ENCODE results near the gene HOXD12.

The HOXD12 gene

GRCh38 chr2:176099728-176100546 is at the start of gene HOXD12:
HOXD12 (plus strand) TSS chr2:176099795; CDS start chr2:176099802, 7 bp downstream.
- no peak for DNase-seq (ENCODE audit: low read depth, low spot score)

- DNase-seq (ENCODE audit: low read depth, low spot score): no peak
These were observed 43.2 kb upstream of the HOXD12 start for GRCh38 chr2:176056406-176056805.

- DNase-seq (ENCODE audit: low read depth, low spot score): no peak
These were observed 35.6 kb upstream of the HOXD12 start for GRCh38 chr2:176063958-176064357.

GRCh38 chr2:176066645-176067588 is 32.7 kb upstream of the HOXD12 start:
- DNase-seq (ENCODE audit: low read depth, low spot score): no peak

GRCh38 chr2:176067589-176068418 is 31.8 kb upstream of the HOXD12 start:
- DNase-seq (ENCODE audit: low read depth, low spot score): no peak

GRCh38 chr2:176068419-176068832 is 31.2 kb upstream of the HOXD12 start:
- DNase-seq (ENCODE audit: low read depth, low spot score): no peak

- DNase-seq (ENCODE audit: low read depth, low spot score): no peak
These were observed 28.0 kb upstream of the HOXD12 start for GRCh38 chr2:176071330-176072291.

GRCh38 chr2:176072292-176072669 is 27.3 kb upstream of the HOXD12 start:
- no peak for DNase-seq (ENCODE audit: low read depth, low spot score)

- no peak for DNase-seq (ENCODE audit: low read depth, low spot score)
These were observed 26.4 kb upstream of the HOXD12 start for GRCh38 chr2:176072951-176073904.

GRCh38 chr2:176074919-176075425 is 24.6 kb upstream of the HOXD12 start:
- no peak for DNase-seq (ENCODE audit: low read depth, low spot score)

- DNase-seq (ENCODE audit: low read depth, low spot score): no peak
These were observed 24.1 kb upstream of the HOXD12 start for GRCh38 chr2:176075481-176075880.

- DNase-seq (ENCODE audit: low read depth, low spot score): no peak
These were observed 23.5 kb upstream of the HOXD12 start for GRCh38 chr2:176076063-176076462.

GRCh38 chr2:176076796-176077195 is 22.8 kb upstream of the HOXD12 start:
- DNase-seq (ENCODE audit: low read depth, low spot score): no peak

GRCh38 chr2:176078541-176079284 is 20.9 kb upstream of the HOXD12 start:
- no peak for DNase-seq (ENCODE audit: low read depth, low spot score)

GRCh38 chr2:176079285-176079830 is 20.2 kb upstream of the HOXD12 start:
- DNase-seq (ENCODE audit: low read depth, low spot score): no peak

- DNase-seq (ENCODE audit: low read depth, low spot score): no peak
These were observed 19.6 kb upstream of the HOXD12 start for GRCh38 chr2:176079831-176080539.

Data from smooth muscle cell of the brain vasculature (primary cell).